Chondrocyte (in vitro differentiated cells): ENCODE data around the gene SANBR. TPM values are rescaled to one million over a fixed set of nuclear protein-coding genes. Genes with fewer than 3 reads are reported as not detected.
A peak's percentile ranks its signal among the peaks of the same experiment; 100 is the strongest.

Source experiments
- DNase-seq: peaks from one replicate; pipeline ENCODE4 v3.0.0; 2021; ENCODE audit warnings: mixed read lengths, low spot score
- H3K27ac Mint-ChIP-seq: one replicate; pipeline ENCODE4 v1.8.0; 2021; ENCODE audit warnings: mild to moderate bottlenecking, moderate library complexity, mixed read lengths; ENCODE audit not compliant: unreplicated experiment
- H3K27me3 Mint-ChIP-seq: 2 replicates; pipeline ENCODE4 v1.8.0; 2021; ENCODE audit warnings: low read depth, mixed read lengths
- H3K36me3 Mint-ChIP-seq: 2 replicates; pipeline ENCODE4 v1.8.0; 2021; ENCODE audit warnings: low read depth, mixed read lengths
- H3K4me1 Mint-ChIP-seq: 2 replicates; pipeline ENCODE4 v1.8.0; 2021; ENCODE audit warnings: low read depth, mild to moderate bottlenecking, mixed read lengths
- H3K4me3 Mint-ChIP-seq: one replicate; pipeline ENCODE4 v1.8.0; 2021; ENCODE audit warnings: mild to moderate bottlenecking, moderate library complexity, mixed read lengths; ENCODE audit not compliant: unreplicated experiment
- H3K9me3 Mint-ChIP-seq: 2 replicates; pipeline ENCODE4 v1.8.0; 2021; ENCODE audit warnings: low read depth, mixed read lengths
- CTCF ChIP-seq: fragments of 200-600 bp; sonication (generic); IDR thresholded peaks from 2 replicates; pipeline ENCODE4 v1.5.0; 2021; ENCODE audit warnings: antibody characterized with exemption, mild to moderate bottlenecking, moderate library complexity
- long read RNA-seq: library from polyadenylated mRNA; stranded (forward); transcript quantifications from one replicate; pipeline ENCODE4 v2.0.0, GENCODE V29; 2021
- total RNA-seq: library from RNA; stranded (reverse); gene quantifications from 3 replicates; pipeline ENCODE4 v1.2.1, GENCODE V29; 2021

SANBR gene
- total RNA-seq: 11.8 to 16.9 TPM (median 12.1 TPM) in 3 replicates
- long read RNA-seq, full-length matches to known transcripts: 2 of 5 reads
- long read RNA-seq, partial matches to known transcripts: 2 of 5 reads
- long read RNA-seq, other reads (novel, unspliced or antisense): 1 of 5 reads

GRCh38 chr2:61065714-61066709 is at the start of gene SANBR:
Gene SANBR (plus strand): TSS chr2:61065871. CDS start chr2:61070351, 4,480 bp downstream.
- DNase-seq: no peak
- Mint-ChIP-seq H3K4me3 (peak within 1 kb of the TSS; percentile 98), H3K27ac (peak within 1 kb of the TSS; percentile 94), H3K4me1 (peaks cover 22% of the 10 kb centered on the region), H3K27me3 (no peaks in the 10 kb centered on the region), H3K36me3 (peaks cover 2% of the 10 kb centered on the region), H3K9me3 (no peaks in the 10 kb centered on the region)
- peak; percentile 21 for TF ChIP-seq CTCF

GRCh38 chr2:61015976-61016375 is 49.7 kb upstream of the SANBR start:
- Mint-ChIP-seq H3K9me3 (no peaks in the 10 kb centered on the region), H3K4me3 (peak overlapping the region; percentile 99), H3K27me3 (no peaks in the 10 kb centered on the region), H3K4me1 (peaks cover 47% of the 10 kb centered on the region), H3K27ac (no peak overlapping the region), H3K36me3 (no peaks in the 10 kb centered on the region)
- TF ChIP-seq CTCF: no peak
- no peak for DNase-seq

- Mint-ChIP-seq H3K4me3 (peak overlapping the region; percentile 99), H3K4me1 (peaks cover 47% of the 10 kb centered on the region), H3K27ac (peak overlapping the region; percentile 99), H3K27me3 (no peaks in the 10 kb centered on the region), H3K36me3 (peaks cover under 1% of the 10 kb centered on the region), H3K9me3 (no peaks in the 10 kb centered on the region)
- TF ChIP-seq CTCF: no peak
- no peak for DNase-seq
These were observed 49.2 kb upstream of the SANBR start for GRCh38 chr2:61016392-61017002.

GRCh38 chr2:61017003-61017555 is 48.6 kb upstream of the SANBR start:
- peaks cover 6% of the 10 kb centered on the region for H3K36me3 Mint-ChIP-seq
- no peaks in the 10 kb centered on the region for H3K27me3 Mint-ChIP-seq
- peak overlapping the region; percentile 99 for H3K4me3 Mint-ChIP-seq
- H3K27ac Mint-ChIP-seq: peak overlapping the region; percentile 99
- TF ChIP-seq CTCF: no peak
- no peak for DNase-seq
- peaks cover 4% of the 10 kb centered on the region for H3K9me3 Mint-ChIP-seq
- peaks cover 42% of the 10 kb centered on the region for H3K4me1 Mint-ChIP-seq
